ENCODE measurements around the gene RPUSD1. TPM values are rescaled to one million over a fixed set of nuclear protein-coding genes. Genes with fewer than 3 reads are reported as not detected.
"Not testable (repeated sequence)": the region's sequence is repeated elsewhere in the genome, so short reads cannot be mapped to it uniquely, and the experiment has no call there.

The RPUSD1 gene
- total RNA-seq, 1 donor from 2014 or later = 22.3 TPM

- no peak for DNase-seq (ENCODE audit: low read depth)
These were observed 4.6 kb downstream of the RPUSD1 start for GRCh38 chr16:783404-784161.

- no peak for DNase-seq (ENCODE audit: low read depth)
These were observed 5.3 kb downstream of the RPUSD1 start for GRCh38 chr16:782766-783403.

GRCh38 chr16:782258-782657, 5.9 kb downstream of the RPUSD1 start:
- DNase-seq (ENCODE audit: low read depth) = no peak

GRCh38 chr16:781346-782010, 6.7 kb downstream of the RPUSD1 start:
- DNase-seq (ENCODE audit: low read depth) = no peak

GRCh38 chr16:780296-780695, 7.9 kb downstream of the RPUSD1 start:
- no peak for DNase-seq (ENCODE audit: low read depth)

GRCh38 chr16:779561-779960, 8.6 kb downstream of the RPUSD1 start:
- no peak for DNase-seq (ENCODE audit: low read depth)

GRCh38 chr16:778909-779527, 9.2 kb downstream of the RPUSD1 start:
- DNase-seq (ENCODE audit: low read depth) = no peak

GRCh38 chr16:778447-778846, 9.7 kb downstream of the RPUSD1 start:
- no peak for DNase-seq (ENCODE audit: low read depth)

- DNase-seq (ENCODE audit: low read depth) = no peak
These were observed 10.4 kb downstream of the RPUSD1 start for GRCh38 chr16:777826-778225.

- DNase-seq (ENCODE audit: low read depth) = no peak
These were observed 11.4 kb downstream of the RPUSD1 start for GRCh38 chr16:776824-777223.

- not testable (repeated sequence) for DNase-seq (ENCODE audit: low read depth)
These were observed 11.9 kb downstream of the RPUSD1 start for GRCh38 chr16:776298-776697.

- no peak for DNase-seq (ENCODE audit: low read depth)
These were observed 12.9 kb downstream of the RPUSD1 start for GRCh38 chr16:775236-775796.

GRCh38 chr16:774086-775001, 13.8 kb downstream of the RPUSD1 start:
- no peak for DNase-seq (ENCODE audit: low read depth)

- no peak for DNase-seq (ENCODE audit: low read depth)
These were observed 15.2 kb downstream of the RPUSD1 start for GRCh38 chr16:772959-773358.

GRCh38 chr16:770411-770810, 17.8 kb downstream of the RPUSD1 start:
- DNase-seq (ENCODE audit: low read depth) = no peak

GRCh38 chr16:769934-770333, 18.2 kb downstream of the RPUSD1 start:
- DNase-seq (ENCODE audit: low read depth) = no peak

- no peak for DNase-seq (ENCODE audit: low read depth)
These were observed 18.9 kb downstream of the RPUSD1 start for GRCh38 chr16:769184-769784.

- DNase-seq (ENCODE audit: low read depth) = no peak
These were observed 19.8 kb downstream of the RPUSD1 start for GRCh38 chr16:768428-768827.

- DNase-seq (ENCODE audit: low read depth) = no peak
These were observed 20.4 kb downstream of the RPUSD1 start for GRCh38 chr16:767743-768235.

- no peak for DNase-seq (ENCODE audit: low read depth)
These were observed 21.2 kb downstream of the RPUSD1 start for GRCh38 chr16:766820-767640.
